Left cardiac atrium (tissue), 4 donors: ENCODE data around the gene C19orf47. TPM values are rescaled to one million over a fixed set of nuclear protein-coding genes. Genes with fewer than 3 reads are reported as not detected.
"Not testable (repeated sequence)": the region's sequence is repeated elsewhere in the genome, so short reads cannot be mapped to it uniquely, and the experiment has no call there.

ENCODE experiments used
- ATAC-seq, 2 donors: fragments of 200-7000 bp; cut with Tn5 transposase; one replicate each; pipeline ENCODE4 v1.9.1; 2020; ENCODE audit warnings: mild to moderate bottlenecking in 2 of 2, moderate library complexity in 2 of 2
- DNase-seq: peaks from one replicate; pipeline ENCODE4 v3.0.0-alpha.2; 2020
- intact Hi-C, 2 donors: fragments of 100-400 bp; cut with DNase I; formaldehyde crosslinking; loops; one replicate each; pipeline versions ENCODE4 v1.14.1 to v1.15.1; 2022 to 2023
- total RNA-seq, 2 donors: library from RNA; stranded (reverse); fragmentation: NEBNext Ultra II Directional; extraction: Animal tissue kit (Norgen Biotek cat#: 25700); gene quantifications; one replicate each; pipeline ENCODE4 v1.2.1, GENCODE V29; 2021
- donor health status: DM: no; HTN: yes; CAD: no.
- donor health status: DM: no; HTN: yes; CAD: no; lungs with severe emphysema.
- donor health status: DM: yes; HTN: yes; CAD: no.
- donor health status: Dilated cardiomyopathy.

C19orf47 gene
- total RNA-seq, 2 donors from 2014 or later, result 96.5 to 127 TPM

DNA sequence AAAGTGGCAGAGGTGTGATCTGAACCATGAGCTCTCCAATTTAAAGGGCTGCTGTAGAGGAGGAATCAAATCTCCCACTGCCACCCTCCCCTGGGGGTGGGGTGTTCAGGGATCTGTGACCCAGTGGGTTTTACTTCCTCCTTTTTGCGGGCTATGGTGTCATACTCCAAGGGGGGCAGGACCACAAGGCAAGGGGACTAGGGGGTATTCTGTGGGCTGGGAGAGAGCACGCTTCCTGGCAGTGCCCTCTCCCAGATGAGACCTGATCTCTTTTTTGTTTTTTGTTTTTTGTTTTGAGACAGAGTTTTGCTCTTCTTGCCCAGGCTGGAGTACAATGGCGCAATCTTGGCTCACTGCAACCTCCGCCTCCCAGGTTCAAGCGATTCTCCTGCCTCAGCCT, 10.6 kb upstream of the C19orf47 start:
- no peak for DNase-seq
- peak; percentile 40 to 63 for ATAC-seq
- intact Hi-C loops, result loop anchor here in 1 of 2 donors (5.0 kb wide), 1 partner anchor 39 kb away; no protein-coding TSS in a partner anchor

DNA sequence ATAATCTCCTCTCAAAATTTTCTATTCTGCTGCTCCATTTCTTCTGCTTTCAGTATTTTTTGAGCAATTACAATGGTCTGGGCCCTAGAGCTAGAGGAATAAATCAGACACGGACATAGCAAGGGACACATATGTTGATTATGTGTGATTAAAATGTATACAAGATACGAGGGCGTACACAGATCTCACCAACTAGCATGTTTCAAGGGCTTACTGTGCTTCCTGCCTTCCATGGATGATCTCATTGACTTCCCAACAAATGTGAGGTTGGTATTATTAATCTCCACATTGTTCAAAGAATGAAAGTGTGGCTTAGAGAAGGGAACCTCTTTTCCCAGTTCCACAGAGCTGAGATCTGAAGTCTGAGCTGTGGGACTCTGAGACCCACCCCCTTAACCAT, 9.4 kb upstream of the C19orf47 start:
- DNase-seq (no peak), ATAC-seq (no peak)
- intact Hi-C loops, result loop anchor here in 1 of 2 donors (5.0 kb wide), 1 partner anchor 40 kb away; no protein-coding TSS in a partner anchor

DNA sequence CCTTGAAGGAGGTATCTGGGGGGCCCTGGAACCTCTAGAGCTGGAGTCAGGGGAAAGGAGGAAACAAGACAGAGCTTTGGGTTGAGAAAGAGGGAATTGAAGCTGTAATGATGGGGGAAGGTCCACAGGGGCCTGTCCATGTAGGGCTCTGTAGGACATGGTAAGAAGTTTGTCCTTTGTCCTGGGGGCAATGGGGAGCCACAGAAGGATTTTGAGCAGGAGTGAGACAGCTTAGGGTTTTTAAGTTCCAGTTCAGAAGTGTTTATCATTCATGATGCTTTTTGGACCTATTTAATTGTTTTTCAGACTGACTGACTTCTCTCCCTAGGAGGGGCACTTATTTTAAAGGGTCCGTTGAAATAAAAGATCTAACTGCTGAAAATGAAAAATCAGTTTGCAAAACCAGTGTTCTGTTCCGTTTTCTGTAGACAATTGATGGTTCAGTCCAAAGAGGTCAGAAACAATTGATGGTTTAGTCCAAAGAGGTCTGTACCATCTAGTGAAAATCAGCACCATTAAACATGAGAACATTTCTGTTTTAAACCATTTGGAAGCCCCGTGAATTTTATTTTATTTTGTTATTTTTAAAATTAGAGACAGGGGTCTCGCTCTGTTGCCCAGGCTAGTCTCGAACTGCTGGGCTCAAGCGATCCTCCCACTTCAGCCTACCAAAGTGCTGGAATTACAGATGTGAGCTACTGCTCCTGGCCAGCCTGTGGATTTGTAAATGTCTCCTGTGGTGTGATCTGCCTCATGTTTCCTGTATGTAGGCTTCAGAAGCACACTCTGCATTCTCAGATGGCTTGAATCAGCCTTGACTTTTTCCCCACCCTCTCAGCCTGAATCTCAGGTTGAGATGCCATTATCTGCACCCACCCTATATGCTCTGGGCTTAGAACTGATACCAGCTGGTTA, 8.7 kb upstream of the C19orf47 start:
- no peak for DNase-seq
- ATAC-seq, result no peak
- intact Hi-C loops, result loop anchor here in 1 of 2 donors (5.0 kb wide), 1 partner anchor 40 kb away; no protein-coding TSS in a partner anchor

DNA sequence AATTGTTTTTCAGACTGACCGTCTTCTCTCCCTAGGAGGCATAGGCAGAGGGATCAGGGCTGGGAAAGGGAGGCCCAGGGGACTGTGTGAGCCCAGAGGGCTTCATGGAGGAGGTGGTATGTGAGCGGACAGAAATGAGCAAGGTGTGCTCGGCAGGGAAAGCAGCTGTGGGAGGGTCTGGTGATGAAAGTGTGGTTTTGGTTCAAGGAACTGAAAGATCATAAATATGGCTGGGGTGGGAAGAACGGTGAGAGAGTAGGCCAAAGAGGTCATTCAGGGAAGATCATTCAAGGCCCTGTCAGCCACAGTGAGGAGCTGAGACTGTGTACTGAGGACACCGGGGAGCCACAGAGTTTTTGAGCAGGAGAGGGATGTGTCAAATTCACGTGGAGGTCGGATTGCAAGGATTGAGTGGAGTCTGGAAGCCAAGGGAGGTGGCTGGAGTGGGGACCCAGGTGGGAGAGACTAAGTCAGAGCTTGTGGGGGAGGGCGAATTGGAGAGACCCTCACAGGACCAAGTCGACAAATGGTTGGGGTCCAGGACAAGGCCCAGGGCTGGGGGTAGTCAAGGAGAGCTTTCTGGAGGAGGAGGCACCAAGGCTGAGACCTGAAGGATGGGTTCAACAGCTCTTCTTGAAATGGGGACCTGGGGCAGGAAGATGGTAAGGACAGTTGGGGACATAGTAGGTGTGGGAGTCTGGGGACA, 7.9 kb upstream of the C19orf47 start:
- intact Hi-C loops, result loop anchor here in 1 of 2 donors (5.0 kb wide), 1 partner anchor 41 kb away; no protein-coding TSS in a partner anchor
- no peak for ATAC-seq
- no peak for DNase-seq

DNA sequence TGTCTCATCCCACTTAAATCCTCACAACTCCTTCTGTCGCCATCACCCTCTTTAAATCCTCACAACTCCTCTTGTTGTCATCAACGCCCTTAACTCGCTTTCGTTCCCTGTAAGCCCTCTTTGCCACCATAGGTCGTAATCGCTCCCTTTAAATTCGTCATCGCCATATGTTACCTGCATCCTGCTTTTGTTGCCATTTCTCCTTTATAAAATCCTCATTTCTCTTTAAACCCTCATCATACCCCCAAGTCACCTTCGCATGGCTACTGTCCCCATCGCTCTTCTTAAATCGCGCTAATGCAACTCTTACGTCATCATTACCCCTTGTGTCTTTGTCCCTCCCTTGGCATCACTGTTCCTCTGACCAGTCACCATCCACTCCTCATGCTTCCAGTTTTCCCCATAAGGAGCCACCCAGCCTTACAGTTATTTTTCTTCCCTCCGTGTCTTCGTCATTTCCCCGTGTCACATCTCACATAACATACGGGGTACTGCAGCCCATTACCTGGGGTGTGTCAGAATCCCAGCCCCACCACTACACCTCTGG, 837 bp upstream of the C19orf47 start:
- ATAC-seq (no peak), DNase-seq (no peak)
- intact Hi-C loops, result no loop called here

DNA sequence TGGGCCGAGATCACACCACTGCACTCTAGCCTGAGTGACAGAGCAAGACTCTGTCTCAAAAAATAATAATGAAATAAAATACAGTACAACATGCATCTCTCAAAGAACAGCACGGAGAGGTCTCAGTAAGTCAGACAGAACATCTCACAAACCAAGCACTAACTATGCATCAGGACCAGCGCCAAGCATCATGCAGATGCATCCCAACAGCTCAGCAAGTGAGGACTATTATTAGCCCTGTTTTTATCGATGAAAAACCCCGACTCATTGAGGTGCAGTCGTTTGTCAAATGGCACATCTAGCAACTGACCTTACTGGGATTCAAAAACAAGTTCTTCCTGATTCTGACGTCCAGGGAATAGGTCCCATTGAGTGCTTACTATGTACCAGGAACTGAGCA, 3.8 kb downstream of the C19orf47 start:
- DNase-seq, result no peak
- ATAC-seq, result no peak
- intact Hi-C loops, result loop anchor here in 1 of 2 donors (5.0 kb wide), 1 partner anchor 78 kb away; no protein-coding TSS in a partner anchor

DNA sequence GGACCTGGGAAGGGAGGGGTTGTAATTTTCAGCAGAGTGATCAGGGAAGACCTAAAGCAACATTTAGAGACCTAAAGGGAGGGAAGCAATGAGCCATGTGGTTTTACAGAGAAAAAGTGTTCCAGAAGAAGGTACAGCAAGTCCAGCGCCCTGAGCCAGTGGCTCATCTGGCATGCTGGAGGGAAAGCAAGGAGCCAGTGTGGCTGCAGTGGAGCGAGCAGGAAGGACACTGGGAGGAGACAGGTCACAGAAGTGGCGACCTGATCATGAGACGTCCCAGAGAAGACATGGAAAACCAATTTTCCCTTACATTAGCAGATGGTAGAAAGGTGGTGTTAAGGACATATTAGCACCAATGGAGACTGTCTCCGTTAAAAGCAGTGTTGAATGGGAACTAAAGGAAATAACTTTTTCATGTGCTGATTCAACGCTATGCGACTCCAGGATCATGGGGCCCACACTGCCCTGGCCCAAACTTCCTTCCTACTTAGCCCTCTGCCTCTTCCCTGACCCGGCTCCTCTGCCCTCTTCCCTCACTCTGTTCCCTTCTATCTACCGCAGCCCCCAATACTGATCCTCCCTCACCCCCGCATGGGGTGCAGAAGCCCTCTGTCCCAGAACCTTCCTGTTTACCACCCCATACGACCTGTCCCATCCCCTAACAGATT, 5.4 kb downstream of the C19orf47 start:
- intact Hi-C loops, result loop anchor here in 1 of 2 donors (5.0 kb wide), 1 partner anchor 80 kb away; no protein-coding TSS in a partner anchor
- ATAC-seq (no peak), DNase-seq (no peak)

DNA sequence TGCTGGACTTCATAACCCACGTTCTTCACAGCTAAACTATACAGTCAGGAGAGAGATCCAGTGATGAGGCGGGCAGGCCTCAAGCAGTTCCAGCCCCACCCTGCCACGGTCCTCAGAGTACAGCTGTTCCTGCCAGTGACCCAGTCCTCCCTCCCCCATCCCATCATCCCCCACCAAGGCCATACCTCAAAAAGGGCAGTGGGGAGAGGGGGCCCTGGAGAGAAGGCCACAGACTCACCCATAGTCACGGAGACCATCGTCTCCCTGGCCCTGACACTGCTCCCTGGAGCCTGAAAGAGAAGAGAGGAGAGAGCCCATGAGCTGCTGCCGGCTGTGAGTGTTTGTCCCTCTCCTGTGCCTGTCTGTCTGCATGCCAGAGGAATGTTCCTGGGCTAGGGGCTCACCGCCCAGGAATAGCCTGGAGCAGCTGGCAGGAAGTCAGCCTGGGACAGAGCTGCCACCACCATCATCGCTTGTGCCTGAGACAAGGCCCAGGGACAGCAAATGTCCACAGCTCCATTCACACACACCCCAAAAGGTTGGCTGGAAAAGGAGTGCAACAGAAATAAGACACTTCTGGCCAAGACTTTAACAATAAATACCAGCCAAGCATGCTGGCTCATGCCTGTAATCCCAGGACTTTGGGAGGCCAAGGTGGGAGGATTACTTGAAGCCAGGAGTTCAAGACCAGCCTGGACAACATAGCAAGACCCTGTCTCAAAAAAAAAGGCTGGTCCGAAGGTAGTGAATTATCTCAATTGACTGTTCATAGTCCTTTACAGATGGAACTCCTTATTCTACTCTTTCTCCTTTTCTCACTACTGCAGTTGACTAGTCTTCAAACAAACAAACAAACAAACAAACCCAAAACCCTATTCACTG, 6.4 kb downstream of the C19orf47 start:
- ATAC-seq (peak; percentile 96 to 98), DNase-seq (peak; percentile 73)
- intact Hi-C loops, result loop anchor here in 1 of 2 donors (5.0 kb wide), 1 partner anchor 80 kb away; no protein-coding TSS in a partner anchor

DNA sequence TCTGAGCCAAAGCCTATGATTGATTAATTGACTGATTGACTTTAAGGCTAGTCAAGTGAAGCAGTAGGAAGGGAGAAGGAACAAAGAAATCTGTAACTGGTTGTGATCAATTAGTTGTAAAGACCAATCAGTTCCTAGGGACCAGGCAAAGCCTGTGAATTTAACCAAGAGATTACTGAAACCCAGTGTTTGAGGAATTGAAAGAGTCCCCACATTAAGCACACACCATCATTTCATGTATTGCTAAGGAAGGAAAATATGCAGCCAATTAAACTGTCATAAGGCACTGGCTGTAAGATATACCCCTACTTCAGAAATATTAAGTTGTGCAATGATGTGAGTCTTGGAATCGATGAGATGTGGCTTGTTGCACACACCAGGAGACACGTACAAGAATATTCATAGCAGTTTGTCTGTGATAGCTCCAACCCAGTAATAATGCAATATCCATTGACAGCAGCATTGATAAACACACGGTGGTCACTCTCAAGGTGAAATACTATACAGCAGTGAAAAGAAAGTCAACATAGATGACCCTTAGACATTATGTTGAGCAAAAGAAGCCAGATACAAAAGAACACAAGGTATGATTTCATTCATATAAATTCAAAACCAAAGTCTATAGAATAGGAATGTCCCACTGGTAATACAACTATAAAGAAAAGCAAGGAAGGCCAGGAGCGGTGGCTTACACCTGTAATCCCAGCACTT, 9.0 kb downstream of the C19orf47 start:
- ATAC-seq, result no peak

DNA sequence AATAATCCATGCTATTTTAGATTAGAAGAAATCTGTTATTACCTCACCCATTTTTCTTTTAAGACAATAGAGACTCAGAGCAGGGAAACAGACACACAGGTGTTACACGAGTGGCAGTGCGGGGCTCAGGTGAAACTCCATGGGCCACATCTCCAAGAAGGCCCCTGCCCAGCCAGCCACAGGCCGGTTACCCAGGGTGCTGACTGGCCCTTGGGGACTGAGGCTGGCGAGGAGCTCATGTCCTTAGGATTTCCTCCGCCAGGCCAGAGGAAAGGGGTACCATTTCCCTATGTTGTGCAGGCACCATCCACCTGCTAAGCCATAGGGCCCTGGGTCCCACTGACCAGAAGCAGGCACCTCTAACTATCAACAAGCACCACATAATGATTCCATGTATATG, 10.6 kb downstream of the C19orf47 start:
- intact Hi-C loops, result no loop called here
- DNase-seq (no peak), ATAC-seq (no peak)

More for the DNA sequence above, 9.0 kb downstream of the C19orf47 start:
- intact Hi-C loops, result no loop called here
- DNase-seq, result no peak

DNA sequence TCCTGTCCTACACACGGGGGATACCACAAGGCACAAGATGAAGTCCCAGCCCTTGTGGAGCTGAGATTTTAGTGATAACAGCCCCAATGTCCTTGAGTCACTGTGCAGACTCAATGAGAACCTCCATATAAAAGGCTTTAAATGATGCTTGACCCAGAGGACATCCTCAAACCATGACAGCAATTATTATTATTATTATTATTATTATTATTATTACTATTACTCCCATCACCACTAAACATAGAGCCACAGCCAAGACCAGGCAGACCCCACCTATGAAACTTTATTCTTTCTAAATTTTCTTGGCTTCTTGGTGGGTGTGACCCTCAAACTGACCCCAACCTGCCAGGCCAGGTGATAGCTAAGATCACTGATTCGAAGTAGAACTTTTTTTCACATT, 11.1 kb downstream of the C19orf47 start:
- no peak for DNase-seq
- ATAC-seq, result no peak

DNA sequence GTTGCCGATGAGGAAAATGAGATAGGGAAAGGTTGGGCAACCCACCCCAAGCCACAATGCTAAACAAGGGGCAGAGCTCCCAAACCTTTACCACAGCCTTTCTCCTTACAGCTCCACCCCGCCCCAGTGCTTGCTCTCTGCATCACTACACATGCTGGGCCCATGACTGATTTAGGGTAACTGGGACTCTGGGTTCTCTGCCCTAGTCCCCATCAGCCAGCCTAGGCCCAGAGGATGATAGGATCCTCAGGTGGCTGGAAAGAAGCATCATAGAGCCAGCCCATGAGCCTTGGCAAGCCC, 11.6 kb downstream of the C19orf47 start:
- intact Hi-C loops, result no loop called here
- DNase-seq (no peak), ATAC-seq (no peak)

More for the DNA sequence above, 11.1 kb downstream of the C19orf47 start:
- intact Hi-C loops, result no loop called here

DNA sequence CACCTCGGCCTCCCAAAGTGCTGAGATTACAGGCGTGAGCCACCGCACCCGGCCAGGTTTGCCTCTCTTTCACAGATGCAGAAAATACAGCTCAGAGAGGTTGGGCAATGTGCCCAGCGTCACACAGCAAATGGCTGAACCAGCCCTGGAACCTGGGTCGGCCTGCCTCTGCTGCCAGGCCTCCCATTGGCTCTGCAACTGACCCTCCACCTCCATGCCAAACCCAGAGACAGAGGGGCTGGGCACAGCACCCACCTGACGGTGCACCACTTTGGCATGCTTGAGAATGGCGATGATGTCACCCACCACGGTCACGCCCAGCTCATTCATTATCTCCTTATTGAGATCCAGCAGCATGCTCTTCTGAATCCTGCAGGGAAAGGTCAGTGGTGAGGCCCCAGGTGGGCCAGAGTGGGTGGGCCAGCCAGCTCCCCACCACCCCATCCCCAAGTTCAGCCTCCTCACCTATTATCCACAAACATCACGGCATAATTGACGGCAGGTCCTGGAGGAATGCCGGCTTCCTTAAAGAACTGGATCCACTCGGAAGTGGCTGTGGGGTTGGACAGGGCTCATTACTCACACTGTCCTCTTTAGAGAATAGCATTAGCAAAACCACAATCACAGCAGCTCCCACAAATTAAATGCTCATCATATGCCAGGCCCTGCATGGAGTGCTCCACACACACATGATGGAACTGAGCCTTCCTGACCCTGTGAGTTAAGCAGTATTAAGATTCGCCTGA, 12.2 kb downstream of the C19orf47 start:
- ATAC-seq (no peak), DNase-seq (no peak)
- intact Hi-C loops, result no loop called here

DNA sequence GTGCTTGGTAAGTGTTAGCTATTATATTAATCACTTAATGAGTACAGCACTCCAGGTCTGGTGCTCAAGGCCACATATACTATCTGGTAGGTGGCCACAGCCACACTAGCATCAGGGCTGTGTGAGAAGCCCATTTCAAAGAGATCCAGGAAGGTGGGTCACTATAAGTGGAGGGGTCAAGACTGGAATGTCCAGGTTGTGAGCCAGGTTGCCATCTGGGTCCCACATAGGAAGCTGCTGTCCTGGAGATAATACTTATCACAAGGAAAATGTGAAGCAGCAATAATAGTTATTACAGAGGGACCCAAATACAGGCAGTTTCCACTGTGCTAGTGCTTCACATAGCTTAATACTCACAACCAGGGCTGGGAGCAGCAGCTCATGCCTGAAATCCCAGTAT, 13.1 kb downstream of the C19orf47 start:
- intact Hi-C loops, result no loop called here
- ATAC-seq, result no peak

DNA sequence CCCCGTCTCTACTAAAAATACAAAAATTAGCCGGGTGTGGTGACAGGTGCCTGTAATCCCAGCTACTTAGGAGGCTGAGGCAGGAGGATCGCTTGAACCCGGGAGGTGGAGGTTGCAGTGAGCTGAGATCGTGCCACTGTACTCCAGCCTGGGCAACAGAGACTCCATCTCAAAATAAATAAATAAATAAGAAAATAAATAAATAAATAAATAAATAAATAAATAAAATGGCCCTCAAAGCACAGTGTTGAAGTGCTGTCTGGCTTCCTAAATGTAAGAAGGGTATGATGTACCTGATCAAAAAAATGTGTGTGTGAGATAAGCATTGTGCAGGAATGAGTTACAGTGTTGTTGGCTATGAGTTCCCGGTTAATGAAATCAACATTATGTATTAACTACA, 15.1 kb downstream of the C19orf47 start:
- intact Hi-C loops, DNase-seq, ATAC-seq: not testable (repeated sequence)

More for the DNA sequence above, 13.1 kb downstream of the C19orf47 start:
- DNase-seq, result no peak

DNA sequence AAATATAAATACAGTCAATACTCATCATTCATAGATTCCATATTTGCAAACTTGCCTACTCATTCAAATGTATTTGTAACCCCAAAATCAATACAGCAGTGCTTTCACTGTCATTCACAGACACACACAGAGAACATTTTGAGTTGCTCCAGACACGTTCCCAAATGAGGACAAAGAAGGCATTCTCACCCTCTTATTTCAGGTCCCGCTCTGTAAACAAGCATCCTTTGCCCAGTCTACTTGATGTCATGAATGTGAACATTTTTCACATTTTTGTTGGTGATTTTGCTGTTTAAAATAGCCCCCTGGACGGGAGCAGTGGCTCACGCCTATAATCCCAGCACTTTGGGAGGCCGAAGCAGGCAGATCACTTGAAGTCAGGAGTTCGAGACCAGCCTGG, 15.5 kb downstream of the C19orf47 start:
- ATAC-seq (no peak), DNase-seq (no peak)
- intact Hi-C loops, result no loop called here

DNA sequence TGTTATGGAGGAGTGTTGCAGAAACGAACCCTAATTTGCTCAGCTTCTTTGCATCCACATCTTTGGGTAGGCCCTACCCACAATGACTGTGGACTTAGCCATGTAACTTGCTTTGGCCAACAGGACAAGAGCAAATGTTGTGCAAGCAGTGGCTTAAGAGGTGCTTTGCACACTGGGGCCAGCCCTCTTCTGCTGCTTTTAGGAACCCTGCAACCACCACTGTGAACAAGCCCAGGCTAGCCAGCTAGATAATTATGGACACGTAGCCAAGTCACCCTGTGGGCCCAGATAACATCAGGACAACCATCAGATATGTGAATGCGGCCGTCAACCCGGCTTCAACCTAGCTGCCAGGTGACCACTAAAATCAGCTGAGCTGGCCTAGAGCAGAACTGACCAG, 17.1 kb downstream of the C19orf47 start:
- intact Hi-C loops, result no loop called here
- no peak for ATAC-seq

More for the DNA sequence above, 17.1 kb downstream of the C19orf47 start:
- no peak for DNase-seq
